ENCODE measurements around the gene ASB2. TPM values are rescaled to one million over a fixed set of nuclear protein-coding genes. Genes with fewer than 3 reads are reported as not detected.

The ASB2 gene
- total RNA-seq, result 2.0 TPM

GRCh38 chr14:93976477-93977057 lies at the start of gene ASB2:
Gene ASB2, minus strand, starts transcription at chr14:93976570. Its CDS starts 12,031 bp downstream, at chr14:93964539.
- Histone ChIP-seq H3K27me3 (ENCODE audit: insufficient read depth, low read length) (peaks cover 3% of the 10 kb centered on the region), H3K4me1 (ENCODE audit: insufficient read depth, low read length) (peaks cover 32% of the 10 kb centered on the region), H3K4me3 (ENCODE audit: low read length) (no peak within 1 kb of the TSS), H3K9me3 (ENCODE audit: low read depth, low read length) (no peaks in the 10 kb centered on the region)

- H3K27me3 ChIP-seq (ENCODE audit: insufficient read depth, low read length), result no peaks in the 10 kb centered on the region
- no peaks in the 10 kb centered on the region for H3K9me3 ChIP-seq (ENCODE audit: low read depth, low read length)
- no peak overlapping the region for H3K4me3 ChIP-seq (ENCODE audit: low read length)
- peaks cover 27% of the 10 kb centered on the region for H3K4me1 ChIP-seq (ENCODE audit: insufficient read depth, low read length)
Measured at GRCh38 chr14:94025720-94026119, 49.4 kb upstream of the ASB2 start.

- no peaks in the 10 kb centered on the region for H3K9me3 ChIP-seq (ENCODE audit: low read depth, low read length)
- H3K4me3 ChIP-seq (ENCODE audit: low read length), result no peak overlapping the region
- no peaks in the 10 kb centered on the region for H3K27me3 ChIP-seq (ENCODE audit: insufficient read depth, low read length)
- H3K4me1 ChIP-seq (ENCODE audit: insufficient read depth, low read length), result peaks cover 24% of the 10 kb centered on the region
Measured at GRCh38 chr14:94024549-94024948, 48.2 kb upstream of the ASB2 start.

- H3K4me3 ChIP-seq (ENCODE audit: low read length), result no peak overlapping the region
- peaks cover 11% of the 10 kb centered on the region for H3K4me1 ChIP-seq (ENCODE audit: insufficient read depth, low read length)
- no peaks in the 10 kb centered on the region for H3K27me3 ChIP-seq (ENCODE audit: insufficient read depth, low read length)
- no peaks in the 10 kb centered on the region for H3K9me3 ChIP-seq (ENCODE audit: low read depth, low read length)
Measured at GRCh38 chr14:94022532-94023411, 46.4 kb upstream of the ASB2 start.

GRCh38 chr14:94021416-94022157 lies 45.2 kb upstream of the ASB2 start:
- no peaks in the 10 kb centered on the region for H3K27me3 ChIP-seq (ENCODE audit: insufficient read depth, low read length)
- peaks cover 5% of the 10 kb centered on the region for H3K4me1 ChIP-seq (ENCODE audit: insufficient read depth, low read length)
- H3K4me3 ChIP-seq (ENCODE audit: low read length), result no peak overlapping the region
- no peaks in the 10 kb centered on the region for H3K9me3 ChIP-seq (ENCODE audit: low read depth, low read length)

- H3K4me1 ChIP-seq (ENCODE audit: insufficient read depth, low read length), result peaks cover 5% of the 10 kb centered on the region
- no peaks in the 10 kb centered on the region for H3K9me3 ChIP-seq (ENCODE audit: low read depth, low read length)
- H3K27me3 ChIP-seq (ENCODE audit: insufficient read depth, low read length), result no peaks in the 10 kb centered on the region
- no peak overlapping the region for H3K4me3 ChIP-seq (ENCODE audit: low read length)
Measured at GRCh38 chr14:94021001-94021400, 44.6 kb upstream of the ASB2 start.

- Histone ChIP-seq H3K27me3 (ENCODE audit: insufficient read depth, low read length) (no peaks in the 10 kb centered on the region), H3K4me1 (ENCODE audit: insufficient read depth, low read length) (peaks cover 5% of the 10 kb centered on the region), H3K4me3 (ENCODE audit: low read length) (no peak overlapping the region)
Measured at GRCh38 chr14:94020267-94020666, 43.9 kb upstream of the ASB2 start.

GRCh38 chr14:94019329-94019728 lies 43.0 kb upstream of the ASB2 start:
- Histone ChIP-seq H3K9me3 (ENCODE audit: low read depth, low read length) (no peaks in the 10 kb centered on the region), H3K27me3 (ENCODE audit: insufficient read depth, low read length) (no peaks in the 10 kb centered on the region), H3K4me3 (ENCODE audit: low read length) (no peak overlapping the region)

More at GRCh38 chr14:94020267-94020666, 43.9 kb upstream of the ASB2 start:
- no peaks in the 10 kb centered on the region for H3K9me3 ChIP-seq (ENCODE audit: low read depth, low read length)

GRCh38 chr14:94018308-94018707 lies 41.9 kb upstream of the ASB2 start:
- no peaks in the 10 kb centered on the region for H3K27me3 ChIP-seq (ENCODE audit: insufficient read depth, low read length)
- H3K4me3 ChIP-seq (ENCODE audit: low read length), result no peak overlapping the region
- no peaks in the 10 kb centered on the region for H3K9me3 ChIP-seq (ENCODE audit: low read depth, low read length)
- H3K4me1 ChIP-seq (ENCODE audit: insufficient read depth, low read length), result peaks cover 5% of the 10 kb centered on the region

More at GRCh38 chr14:94019329-94019728, 43.0 kb upstream of the ASB2 start:
- H3K4me1 ChIP-seq (ENCODE audit: insufficient read depth, low read length), result peaks cover 5% of the 10 kb centered on the region

- Histone ChIP-seq H3K4me3 (ENCODE audit: low read length) (no peak overlapping the region), H3K9me3 (ENCODE audit: low read depth, low read length) (no peaks in the 10 kb centered on the region), H3K27me3 (ENCODE audit: insufficient read depth, low read length) (no peaks in the 10 kb centered on the region), H3K4me1 (ENCODE audit: insufficient read depth, low read length) (peaks cover 4% of the 10 kb centered on the region)
Measured at GRCh38 chr14:94016446-94016976, 40.1 kb upstream of the ASB2 start.

GRCh38 chr14:94015223-94015622 lies 38.9 kb upstream of the ASB2 start:
- Histone ChIP-seq H3K9me3 (ENCODE audit: low read depth, low read length) (no peaks in the 10 kb centered on the region), H3K4me1 (ENCODE audit: insufficient read depth, low read length) (peaks cover 9% of the 10 kb centered on the region), H3K27me3 (ENCODE audit: insufficient read depth, low read length) (no peaks in the 10 kb centered on the region), H3K4me3 (ENCODE audit: low read length) (no peak overlapping the region)

- Histone ChIP-seq H3K9me3 (ENCODE audit: low read depth, low read length) (no peaks in the 10 kb centered on the region), H3K27me3 (ENCODE audit: insufficient read depth, low read length) (no peaks in the 10 kb centered on the region), H3K4me1 (ENCODE audit: insufficient read depth, low read length) (peaks cover 9% of the 10 kb centered on the region), H3K4me3 (ENCODE audit: low read length) (no peak overlapping the region)
Measured at GRCh38 chr14:94014382-94014781, 38.0 kb upstream of the ASB2 start.

GRCh38 chr14:94011795-94012194 lies 35.4 kb upstream of the ASB2 start:
- Histone ChIP-seq H3K4me1 (ENCODE audit: insufficient read depth, low read length) (peaks cover 9% of the 10 kb centered on the region), H3K9me3 (ENCODE audit: low read depth, low read length) (no peaks in the 10 kb centered on the region), H3K4me3 (ENCODE audit: low read length) (no peak overlapping the region), H3K27me3 (ENCODE audit: insufficient read depth, low read length) (no peaks in the 10 kb centered on the region)

GRCh38 chr14:94010625-94011024 lies 34.3 kb upstream of the ASB2 start:
- H3K4me3 ChIP-seq (ENCODE audit: low read length), result no peak overlapping the region
- H3K9me3 ChIP-seq (ENCODE audit: low read depth, low read length), result no peaks in the 10 kb centered on the region
- H3K27me3 ChIP-seq (ENCODE audit: insufficient read depth, low read length), result peaks cover 2% of the 10 kb centered on the region
- peaks cover 9% of the 10 kb centered on the region for H3K4me1 ChIP-seq (ENCODE audit: insufficient read depth, low read length)

- Histone ChIP-seq H3K4me1 (ENCODE audit: insufficient read depth, low read length) (peaks cover 9% of the 10 kb centered on the region), H3K27me3 (ENCODE audit: insufficient read depth, low read length) (peaks cover 3% of the 10 kb centered on the region), H3K4me3 (ENCODE audit: low read length) (no peak overlapping the region), H3K9me3 (ENCODE audit: low read depth, low read length) (no peaks in the 10 kb centered on the region)
Measured at GRCh38 chr14:94009767-94010166, 33.4 kb upstream of the ASB2 start.
